OCI-LY3 (cell line): ENCODE results near the gene POU5F2.

ENCODE experiments used
- H2AFZ ChIP-seq: fragments of 200-600, 300-600 bp; shearing (Covaris generic); 2 replicates; pipeline ENCODE4 v1.6.0; 2014; ENCODE audit warnings: antibody characterized with exemption, low read depth, low read length
- H3K27ac ChIP-seq: fragments of 200-600, 300-600 bp; sonication (generic); 2 replicates; pipeline ENCODE4 v1.5.1; 2014; ENCODE audit warnings: mild to moderate bottlenecking, low read length, moderate library complexity, mixed read lengths
- H3K27me3 ChIP-seq: fragments of 200-600, 300-600 bp; sonication (generic); 2 replicates; pipeline ENCODE4 v1.6.1; 2014; ENCODE audit warnings: low read depth, low read length, mixed read lengths
- H3K36me3 ChIP-seq: fragments of 200-600, 300-600 bp; sonication (generic); replicated peaks from 2 replicates; pipeline ENCODE3; 2014; ENCODE audit warnings: low read depth, low read length, mixed read lengths
- H3K4me1 ChIP-seq: fragments of 300-600, 200-600 bp; sonication (generic); 2 replicates; pipeline ENCODE4 v1.6.1; 2014; ENCODE audit warnings: low read length, mixed read lengths
- H3K4me2 ChIP-seq: fragments of 200-600, 300-600 bp; sonication (generic); 2 replicates; pipeline ENCODE4 v1.6.1; 2014; ENCODE audit warnings: low read length, mixed read lengths
- H3K4me3 ChIP-seq: fragments of 300-600, 200-600 bp; sonication (generic); 2 replicates; pipeline ENCODE4 v1.5.1; 2014; ENCODE audit warnings: antibody characterized with exemption, mild to moderate bottlenecking, low read length, moderate library complexity
- H3K79me2 ChIP-seq: fragments of 300-600, 200-600 bp; shearing (Covaris generic); 2 replicates; pipeline ENCODE4 v1.6.1; 2014; ENCODE audit warnings: mild to moderate bottlenecking, low read length, mixed read lengths
- H3K9ac ChIP-seq: fragments of 300-600, 200-600 bp; shearing (Covaris generic); 2 replicates; pipeline ENCODE4 v1.6.0; 2014; ENCODE audit warnings: mild to moderate bottlenecking, low read length, moderate library complexity
- H3K9me3 ChIP-seq: fragments of 200-600, 300-600 bp; shearing (Covaris generic); 2 replicates; pipeline ENCODE4 v1.6.1; 2014; ENCODE audit warnings: low read length, mixed read lengths; ENCODE audit not compliant: insufficient read depth
- H4K20me1 ChIP-seq: fragments of 200-600, 300-600 bp; sonication (generic); 2 replicates; pipeline ENCODE4 v1.6.1; 2016; ENCODE audit warnings: low read length, mixed read lengths; ENCODE audit not compliant: insufficient read depth
- EZH2phosphoT487 ChIP-seq: fragments of 200-600 bp; shearing (Covaris generic); IDR thresholded peaks from 2 replicates; pipeline ENCODE4 v1.6.1; 2018; ENCODE audit warnings: antibody characterized with exemption, mixed run types, low read depth
- TF ChIP-seq, protein P1 (sequence below): fragments of 200-600, 300-600 bp; sonication (generic); IDR thresholded peaks from 2 replicates; pipeline ENCODE4 v1.5.1; 2014; ENCODE audit warnings: antibody characterized with exemption, low read length, low read depth

Gene POU5F2

DNA sequence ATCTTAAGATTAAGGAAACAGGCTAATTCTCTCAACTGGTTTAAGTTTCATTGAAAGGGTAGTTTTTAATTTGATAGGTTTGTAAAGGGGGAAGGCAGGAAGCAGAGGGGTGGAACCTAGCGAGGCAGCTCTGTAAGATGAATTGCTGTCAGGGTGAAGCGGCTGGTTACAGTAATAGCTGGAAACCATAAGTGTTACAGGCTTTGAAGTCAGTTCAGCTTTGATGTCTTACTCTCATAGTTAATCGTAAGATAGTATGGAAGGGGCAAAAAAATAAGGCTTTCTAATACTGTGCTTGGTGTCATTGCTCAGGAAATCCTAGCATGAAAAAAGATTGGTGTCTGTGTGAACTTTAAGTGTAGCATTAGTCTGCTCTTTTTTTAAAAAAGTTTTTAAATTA is 20.3 kb downstream of the POU5F2 start:
- TF ChIP-seq, protein P1, sequence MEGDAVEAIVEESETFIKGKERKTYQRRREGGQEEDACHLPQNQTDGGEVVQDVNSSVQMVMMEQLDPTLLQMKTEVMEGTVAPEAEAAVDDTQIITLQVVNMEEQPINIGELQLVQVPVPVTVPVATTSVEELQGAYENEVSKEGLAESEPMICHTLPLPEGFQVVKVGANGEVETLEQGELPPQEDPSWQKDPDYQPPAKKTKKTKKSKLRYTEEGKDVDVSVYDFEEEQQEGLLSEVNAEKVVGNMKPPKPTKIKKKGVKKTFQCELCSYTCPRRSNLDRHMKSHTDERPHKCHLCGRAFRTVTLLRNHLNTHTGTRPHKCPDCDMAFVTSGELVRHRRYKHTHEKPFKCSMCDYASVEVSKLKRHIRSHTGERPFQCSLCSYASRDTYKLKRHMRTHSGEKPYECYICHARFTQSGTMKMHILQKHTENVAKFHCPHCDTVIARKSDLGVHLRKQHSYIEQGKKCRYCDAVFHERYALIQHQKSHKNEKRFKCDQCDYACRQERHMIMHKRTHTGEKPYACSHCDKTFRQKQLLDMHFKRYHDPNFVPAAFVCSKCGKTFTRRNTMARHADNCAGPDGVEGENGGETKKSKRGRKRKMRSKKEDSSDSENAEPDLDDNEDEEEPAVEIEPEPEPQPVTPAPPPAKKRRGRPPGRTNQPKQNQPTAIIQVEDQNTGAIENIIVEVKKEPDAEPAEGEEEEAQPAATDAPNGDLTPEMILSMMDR: no peak
- TF ChIP-seq EZH2phosphoT487: no peak
- no peak overlapping the region for H3K4me3 ChIP-seq
- no peak overlapping the region for H2AFZ ChIP-seq

DNA sequence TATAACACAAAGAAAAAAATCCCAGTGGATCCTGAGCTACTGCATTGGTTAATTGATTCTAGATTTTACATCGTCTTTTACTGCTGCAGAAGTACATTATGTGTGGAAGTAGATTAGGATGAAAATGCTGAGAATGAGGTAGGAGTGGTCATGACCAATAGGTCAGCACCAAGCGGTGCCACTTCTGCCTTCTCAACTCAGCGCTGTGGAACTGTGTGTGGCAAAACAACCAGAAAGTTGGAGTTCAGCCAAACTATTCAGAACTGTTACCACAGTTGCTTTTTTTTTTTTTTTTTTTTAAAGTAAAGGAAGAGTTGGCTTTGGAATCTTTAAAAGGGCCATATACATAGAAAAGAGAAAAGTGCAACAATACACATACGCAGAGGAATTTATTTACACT is 24.2 kb downstream of the POU5F2 start:
- Histone ChIP-seq H3K9me3 (no peaks in the 10 kb centered on the region), H4K20me1 (no peaks in the 10 kb centered on the region), H3K79me2 (no peaks in the 10 kb centered on the region), H2AFZ (no peak overlapping the region), H3K27me3 (no peaks in the 10 kb centered on the region), H3K4me3 (no peak overlapping the region), H3K36me3 (no peaks in the 10 kb centered on the region), H3K4me1 (no peaks in the 10 kb centered on the region), H3K4me2 (no peak overlapping the region), H3K27ac (no peak overlapping the region), H3K9ac (no peak overlapping the region)
- no peak for TF ChIP-seq EZH2phosphoT487
- TF ChIP-seq, protein P1: no peak

More for the DNA sequence above, 20.3 kb downstream of the POU5F2 start:
- Histone ChIP-seq H3K79me2 (no peaks in the 10 kb centered on the region), H3K4me2 (no peak overlapping the region), H3K27me3 (no peaks in the 10 kb centered on the region), H3K36me3 (no peaks in the 10 kb centered on the region), H3K9ac (no peak overlapping the region), H4K20me1 (no peaks in the 10 kb centered on the region), H3K27ac (no peak overlapping the region), H3K9me3 (no peaks in the 10 kb centered on the region), H3K4me1 (no peaks in the 10 kb centered on the region)

DNA sequence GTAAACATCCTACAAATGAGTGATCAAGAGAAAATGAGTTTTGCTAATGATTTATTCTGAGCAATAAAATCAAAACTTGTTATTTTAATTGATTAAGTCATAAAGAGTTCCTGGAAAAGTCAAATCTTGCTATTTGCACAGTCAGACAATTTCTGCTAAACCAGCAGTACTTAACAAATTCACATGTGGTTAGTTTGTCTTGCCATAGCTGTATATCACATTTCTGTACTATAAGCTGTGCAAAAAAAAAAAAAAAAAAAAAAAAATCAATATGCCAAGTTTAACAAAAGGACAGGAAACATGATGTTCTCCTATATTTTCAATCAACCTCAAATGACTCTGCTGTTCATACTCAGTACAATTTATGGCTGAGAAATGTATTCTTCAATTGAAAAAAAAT is 24.9 kb downstream of the POU5F2 start:
- no peak overlapping the region for H2AFZ ChIP-seq
- H3K4me1 ChIP-seq: no peaks in the 10 kb centered on the region
- H3K9me3 ChIP-seq: no peaks in the 10 kb centered on the region
- H3K4me2 ChIP-seq: no peak overlapping the region
- no peak overlapping the region for H3K27ac ChIP-seq
- H3K36me3 ChIP-seq: no peaks in the 10 kb centered on the region
- H3K79me2 ChIP-seq: no peaks in the 10 kb centered on the region
- no peaks in the 10 kb centered on the region for H4K20me1 ChIP-seq
- no peak overlapping the region for H3K4me3 ChIP-seq
- TF ChIP-seq, protein P1: no peak
- TF ChIP-seq EZH2phosphoT487: no peak
- no peak overlapping the region for H3K9ac ChIP-seq
- H3K27me3 ChIP-seq: no peaks in the 10 kb centered on the region

DNA sequence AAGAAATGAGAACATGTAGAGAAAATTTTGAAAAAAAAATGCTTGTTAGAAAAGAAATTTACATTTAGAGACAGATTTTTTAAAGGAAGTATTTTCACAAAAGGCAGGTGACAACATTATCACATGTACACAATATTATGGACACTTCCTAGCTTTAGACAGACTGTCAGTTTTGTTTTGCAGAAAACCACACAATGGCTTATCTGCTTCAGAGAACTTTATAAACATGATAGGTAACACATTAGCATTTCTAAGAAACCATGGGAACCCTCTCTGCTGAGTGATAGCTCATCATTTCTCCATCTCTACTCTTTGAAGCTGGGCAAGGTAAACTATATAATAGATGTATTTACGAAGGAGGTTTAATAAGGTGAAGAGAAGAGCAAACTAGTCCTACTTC is 25.6 kb downstream of the POU5F2 start:
- Histone ChIP-seq H4K20me1 (no peaks in the 10 kb centered on the region), H3K9ac (no peak overlapping the region), H3K4me2 (no peak overlapping the region), H3K4me1 (no peaks in the 10 kb centered on the region), H3K36me3 (no peaks in the 10 kb centered on the region), H3K27me3 (no peaks in the 10 kb centered on the region), H3K27ac (no peak overlapping the region), H2AFZ (no peak overlapping the region), H3K79me2 (no peaks in the 10 kb centered on the region), H3K4me3 (no peak overlapping the region), H3K9me3 (no peaks in the 10 kb centered on the region)
- no peak for TF ChIP-seq EZH2phosphoT487
- TF ChIP-seq, protein P1: no peak
